ENCODE measurements around the gene CXCL17. TPM values are rescaled to one million over a fixed set of nuclear protein-coding genes. Genes with fewer than 3 reads are reported as not detected.

The CXCL17 gene
- total RNA-seq, 4 donors from 2014 or later, result 0.55 TPM; not detected in 3

Other genes starting within 250 kb of the CXCL17 start
- 10 to 100 TPM; 51.3 to 78.9 (median 65.6) TPM for gene DEDD2, start 225.3 kb downstream of the CXCL17 start, total RNA-seq
- gene ZNF526, start 222.6 kb downstream of the CXCL17 start, total RNA-seq, result 10 to 100 TPM in 2 of 4 donors, 1 to 10 TPM in 2; 4.2 to 12.9 (median 8.9) TPM
- gene GSK3A, start 200.3 kb downstream of the CXCL17 start, total RNA-seq, result 10 to 100 TPM; 24.0 to 37.3 (median 28.3) TPM
- gene ERF, start 187.8 kb downstream of the CXCL17 start, total RNA-seq, result 10 to 100 TPM; 36.8 to 49.5 (median 45.8) TPM
- gene CIC, start 173.7 kb downstream of the CXCL17 start, total RNA-seq, result 10 to 100 TPM; 57.5 to 91.6 (median 81.9) TPM
- gene PRR19, start 140.8 kb downstream of the CXCL17 start, total RNA-seq, result 1 to 10 TPM in 2 of 4 donors, under 1 TPM in 2; 0.73 to 1.7 (median 1.1) TPM
- 10 to 100 TPM; 14.4 to 33.0 (median 18.9) TPM for gene PAFAH1B3, start 140.3 kb downstream of the CXCL17 start, total RNA-seq
- 1 to 10 TPM in 1 of 4 donors, not detected in 3; 4.2 TPM for gene TMEM145, start 129.6 kb downstream of the CXCL17 start, total RNA-seq
- 10 to 100 TPM; 10.7 to 21.5 (median 16.1) TPM for gene MEGF8, start 117.3 kb downstream of the CXCL17 start, total RNA-seq
- gene CNFN, start 52.6 kb downstream of the CXCL17 start, total RNA-seq, result 100 to 1,000 TPM in 3 of 4 donors, 10 to 100 TPM in 1; 52.9 to 364 (median 353) TPM
- gene LIPE, start 15.6 kb downstream of the CXCL17 start, total RNA-seq, result 10 to 100 TPM; 33.9 to 82.6 (median 51.5) TPM
- 1 to 10 TPM; 2.0 to 9.9 (median 3.9) TPM for gene CEACAM1, start 85.5 kb upstream of the CXCL17 start, total RNA-seq
- under 1 TPM in 1 of 4 donors, not detected in 3; 0.18 TPM for gene CEACAM8, start 152.0 kb upstream of the CXCL17 start, total RNA-seq

Measured in suprapubic skin (tissue), 4 donors.